Upper lobe of left lung (tissue), 6 donors: ENCODE data around the gene GPRASP2. TPM values are rescaled to one million over a fixed set of nuclear protein-coding genes. Genes with fewer than 3 reads are reported as not detected.
"Not testable (repeated sequence)": the region's sequence is repeated elsewhere in the genome, so short reads cannot be mapped to it uniquely, and the experiment has no call there.

ENCODE experiments used
- ATAC-seq, 2 donors: fragments of 200-7000 bp; cut with Tn5 transposase; one replicate each; pipeline ENCODE4 v1.9.1; 2022; ENCODE audit warnings: mild to moderate bottlenecking in 2 of 2, moderate library complexity in 2 of 2; ENCODE audit not compliant: low FRiP score in 2 of 2
- DNase-seq, 2 donors: peaks; one replicate each; pipeline ENCODE4 v3.0.0-alpha.2; 2019 to 2020
- H3K27ac ChIP-seq, 4 donors: fragments of 200-600 bp; sonication (generic); one replicate each; pipeline ENCODE4 v1.5.1; 2016 to 2019
- H3K27me3 ChIP-seq, 4 donors: fragments of 200-600 bp; sonication (generic); one replicate each; pipeline ENCODE4 v1.5.1; 2017 to 2019
- H3K36me3 ChIP-seq, 4 donors: fragments of 200-600 bp; sonication (generic); one replicate each; pipeline ENCODE4 v1.5.1; 2016 to 2019
- H3K4me1 ChIP-seq, 4 donors: fragments of 200-600 bp; sonication (generic); one replicate each; pipeline ENCODE4 v1.5.1; 2018 to 2019
- H3K4me3 ChIP-seq, 4 donors: fragments of 200-600 bp; sonication (generic); one replicate each; pipeline ENCODE4 v1.5.1; 2017 to 2019; ENCODE audit warnings: mild to moderate bottlenecking in 2 of 4, moderate library complexity in 1 of 4
- H3K9me3 ChIP-seq, 4 donors: fragments of 200-600 bp; sonication (generic); one replicate each; pipeline ENCODE4 v1.5.1; 2018 to 2019
- EP300 ChIP-seq, 4 donors: sonication (generic); formaldehyde crosslinking; IDR thresholded peaks; one replicate each; pipeline ENCODE4 v1.5.1; 2017; ENCODE audit warnings: antibody characterized with exemption in 4 of 4, control low read depth in 2 of 4
- POLR2A ChIP-seq, 4 donors: fragments of 450-650 bp; IDR thresholded peaks; one replicate each; pipeline ENCODE4 v1.5.1; 2016 to 2017; ENCODE audit warnings: antibody characterized with exemption in 4 of 4, mild to moderate bottlenecking in 2 of 4
- POLR2AphosphoS5 ChIP-seq, 2 donors: sonication (generic); formaldehyde crosslinking; IDR thresholded peaks; one replicate each; pipeline ENCODE4 v1.5.1; 2017; ENCODE audit warnings: antibody characterized with exemption in 2 of 2
- WGBS, 2 donors: methylation state at CpG; one replicate each; pipeline ENCODE4 v1.1.5; 2017 to 2018; 5-methylcytosine and 5-hydroxymethylcytosine counted together
- total RNA-seq, 6 donors: library from RNA; depleted of rRNA in 4 of 6; stranded (reverse); fragments of >200 nt in 4 of 6; gene quantifications; one replicate each; pipeline versions ENCODE4 v1.1.0 to v1.2.1, GENCODE V29; 2016 to 2021
- TF ChIP-seq, protein P1 (sequence below), 6 experiments: fragments of 450-650 bp in 4 of 6; fragments of 200-600 bp in 2 of 6; sonication (generic) in 2 of 6; IDR thresholded peaks; one replicate each; pipeline ENCODE4 v1.5.1; 2016 to 2019; ENCODE audit warnings: antibody characterized with exemption in 6 of 6
- donor health status: DM: no; HTN: no; CAD: no; lungs with moderate emphysema.
- donor health status: DM: no; HTN: yes; CAD: no; lungs with severe emphysema.

GPRASP2 gene
- total RNA-seq, 6 donors from 2014 or later = 3.3 to 9.1 (median 5.6) TPM

DNA sequence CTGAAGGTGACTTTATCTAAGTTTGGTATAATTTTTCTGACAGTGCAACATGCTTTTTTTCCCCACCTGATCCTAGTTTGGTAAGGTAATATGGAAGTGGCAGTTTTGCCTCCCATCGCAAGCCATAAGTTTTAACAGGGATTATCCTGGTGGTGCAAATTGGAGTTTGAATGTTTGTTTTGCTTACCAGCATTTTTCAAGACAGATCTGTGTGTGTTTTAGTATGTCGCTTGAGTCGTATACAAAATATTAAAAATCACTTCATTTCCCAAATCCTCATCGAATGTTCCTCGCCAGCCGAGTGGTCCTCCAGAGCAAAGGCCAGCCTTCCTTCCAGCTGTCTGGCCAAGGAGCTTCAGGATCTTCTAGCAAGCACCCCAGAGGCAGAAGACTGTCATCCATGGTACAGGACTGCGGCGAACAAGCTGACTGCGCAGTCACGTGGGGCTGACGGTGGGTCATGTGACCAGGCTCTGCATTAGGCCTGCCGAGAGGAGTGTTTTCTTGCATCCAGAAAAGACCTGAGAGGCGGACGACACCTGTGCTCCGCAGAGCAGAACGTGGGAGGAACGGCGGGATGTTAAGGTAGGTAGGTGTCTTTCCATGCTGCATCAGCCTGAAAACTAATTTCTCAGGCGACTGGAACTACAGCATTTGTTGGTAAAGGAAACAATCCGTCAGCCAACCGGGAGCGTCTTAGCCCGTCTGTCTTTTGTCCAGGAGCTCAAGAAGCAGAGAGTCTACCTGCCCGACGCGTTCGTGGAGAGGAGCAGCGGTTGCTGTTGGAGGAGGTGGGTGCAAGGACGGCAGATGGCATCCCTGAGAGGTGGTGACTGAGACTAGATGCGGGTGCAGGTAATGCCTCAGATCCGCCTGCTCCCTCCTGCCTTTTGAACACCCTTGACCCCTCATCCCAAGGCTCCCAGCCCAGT lies 8.3 kb downstream of the GPRASP2 start, which contains the start of gene GPRASP3:
Gene GPRASP3 (plus strand): TSS at position 507 of the 932 bp plus-strand sequence. CDS start 28,253 bp downstream, outside the sequence.
- Histone ChIP-seq H3K27ac (peak within 1 kb of the TSS in 2 of 4 donors; percentile 52 to 57), H3K27me3 (no peaks in the 10 kb centered on the region), H3K4me1 (no peaks in the 10 kb centered on the region), H3K36me3 (no peaks in the 10 kb centered on the region), H3K9me3 (no peaks in the 10 kb centered on the region), H3K4me3 (peak within 1 kb of the TSS; percentile 25 to 58 (median 48))
- whole genome bisulfite sequencing, 2 donors = 5 to 29% methylated on average over 6 to 31 of the region's 31 CpGs
- peak; percentile 84 to 90 for DNase-seq
- TF ChIP-seq POLR2A (IDR thresholded peaks at IDR 0.05) (no peak), EP300 (IDR thresholded peaks at IDR 0.05) (no peak), POLR2AphosphoS5 (IDR thresholded peaks at IDR 0.05) (peak in 1 of 2 donors; percentile 55)
- TF ChIP-seq, protein P1, sequence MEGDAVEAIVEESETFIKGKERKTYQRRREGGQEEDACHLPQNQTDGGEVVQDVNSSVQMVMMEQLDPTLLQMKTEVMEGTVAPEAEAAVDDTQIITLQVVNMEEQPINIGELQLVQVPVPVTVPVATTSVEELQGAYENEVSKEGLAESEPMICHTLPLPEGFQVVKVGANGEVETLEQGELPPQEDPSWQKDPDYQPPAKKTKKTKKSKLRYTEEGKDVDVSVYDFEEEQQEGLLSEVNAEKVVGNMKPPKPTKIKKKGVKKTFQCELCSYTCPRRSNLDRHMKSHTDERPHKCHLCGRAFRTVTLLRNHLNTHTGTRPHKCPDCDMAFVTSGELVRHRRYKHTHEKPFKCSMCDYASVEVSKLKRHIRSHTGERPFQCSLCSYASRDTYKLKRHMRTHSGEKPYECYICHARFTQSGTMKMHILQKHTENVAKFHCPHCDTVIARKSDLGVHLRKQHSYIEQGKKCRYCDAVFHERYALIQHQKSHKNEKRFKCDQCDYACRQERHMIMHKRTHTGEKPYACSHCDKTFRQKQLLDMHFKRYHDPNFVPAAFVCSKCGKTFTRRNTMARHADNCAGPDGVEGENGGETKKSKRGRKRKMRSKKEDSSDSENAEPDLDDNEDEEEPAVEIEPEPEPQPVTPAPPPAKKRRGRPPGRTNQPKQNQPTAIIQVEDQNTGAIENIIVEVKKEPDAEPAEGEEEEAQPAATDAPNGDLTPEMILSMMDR (IDR thresholded peaks at IDR 0.05) = no peak
- ATAC-seq = peak; percentile 79 to 95

DNA sequence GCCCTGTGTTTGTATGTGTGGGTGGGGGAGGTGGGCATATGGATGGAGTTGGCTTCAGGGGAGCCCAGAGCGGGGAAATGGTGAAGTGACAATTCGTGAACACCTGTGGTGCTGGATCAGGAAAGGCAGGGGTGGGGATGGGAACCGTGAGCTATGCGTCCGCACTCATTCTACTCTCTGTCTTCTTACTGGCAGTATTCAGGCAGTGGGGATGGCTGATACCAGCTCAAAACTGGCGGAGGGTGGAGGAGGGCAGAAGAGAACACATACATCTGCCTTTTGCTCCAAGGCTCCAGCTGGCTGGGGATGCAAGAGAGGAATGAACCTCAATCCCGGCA lies 8.9 kb downstream of the GPRASP2 start:
- not testable (repeated sequence) for ATAC-seq, H3K27me3 ChIP-seq, H3K4me1 ChIP-seq, H3K36me3 ChIP-seq, H3K9me3 ChIP-seq, DNase-seq
- Histone ChIP-seq H3K27ac (peak overlapping the region in 1 of 4 donors; percentile 52), H3K4me3 (peak overlapping the region in 3 of 4 donors; percentile 40 to 58 (median 55))
- 47 to 57% methylated on average over 7 of the region's 7 CpGs for WGBS, 2 donors

DNA sequence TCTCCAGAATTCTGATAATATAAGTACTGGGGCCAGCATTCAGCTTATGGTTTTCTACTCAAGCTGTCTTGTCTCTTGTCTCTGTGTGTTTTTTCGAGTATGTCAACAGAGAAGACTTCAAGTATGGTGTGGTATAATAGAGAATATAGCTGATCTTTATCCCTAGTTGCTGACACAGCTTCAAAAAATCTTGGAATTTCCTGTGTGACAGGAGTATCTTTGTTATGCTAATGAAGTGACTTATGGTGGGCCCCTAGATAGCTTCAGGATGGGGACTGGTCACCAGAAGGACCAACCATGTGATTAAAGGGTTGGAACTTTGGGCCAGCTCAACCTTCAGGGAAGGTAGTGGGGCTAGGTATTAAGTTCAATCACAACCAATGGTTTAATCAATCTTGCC lies 11.2 kb downstream of the GPRASP2 start:
- Histone ChIP-seq H3K27me3 (no peaks in the 10 kb centered on the region), H3K4me3 (no peak overlapping the region), H3K9me3 (no peaks in the 10 kb centered on the region), H3K4me1 (no peaks in the 10 kb centered on the region), H3K27ac (no peak overlapping the region), H3K36me3 (no peaks in the 10 kb centered on the region)
- no peak for ATAC-seq
- no peak for TF ChIP-seq EP300 (IDR thresholded peaks at IDR 0.05)
- no peak for TF ChIP-seq POLR2A (IDR thresholded peaks at IDR 0.05)
- TF ChIP-seq, protein P1 (IDR thresholded peaks at IDR 0.05) = no peak
- no peak for TF ChIP-seq POLR2AphosphoS5 (IDR thresholded peaks at IDR 0.05)
- no peak for DNase-seq
- 63 to 100% methylated on average over 1 of the region's 1 CpG for WGBS, 2 donors

DNA sequence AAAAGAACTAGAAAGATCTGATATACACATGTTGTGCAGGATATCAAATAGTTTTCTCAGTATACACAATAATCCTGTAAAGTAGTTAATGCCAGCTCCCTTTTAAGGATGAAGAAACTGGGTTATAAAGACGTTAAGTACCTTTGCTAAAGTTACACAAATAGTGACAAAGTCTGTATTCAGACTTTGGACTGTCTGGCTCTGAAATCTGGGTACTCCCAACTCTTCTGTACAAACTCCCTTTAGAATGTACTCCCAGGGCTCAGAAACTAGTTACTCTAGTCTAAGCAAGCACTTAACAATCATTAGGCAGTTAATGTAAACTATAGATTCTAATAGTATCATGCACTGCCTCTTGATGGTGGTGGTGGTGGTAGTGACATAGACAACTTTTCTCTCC lies 15.5 kb downstream of the GPRASP2 start:
- no peak for ATAC-seq
- TF ChIP-seq EP300 (IDR thresholded peaks at IDR 0.05) (no peak), POLR2AphosphoS5 (IDR thresholded peaks at IDR 0.05) (no peak), POLR2A (IDR thresholded peaks at IDR 0.05) (no peak)
- TF ChIP-seq, protein P1 (IDR thresholded peaks at IDR 0.05) = no peak
- 58 to 63% methylated on average over 1 of the region's 1 CpG for WGBS, 2 donors

DNA sequence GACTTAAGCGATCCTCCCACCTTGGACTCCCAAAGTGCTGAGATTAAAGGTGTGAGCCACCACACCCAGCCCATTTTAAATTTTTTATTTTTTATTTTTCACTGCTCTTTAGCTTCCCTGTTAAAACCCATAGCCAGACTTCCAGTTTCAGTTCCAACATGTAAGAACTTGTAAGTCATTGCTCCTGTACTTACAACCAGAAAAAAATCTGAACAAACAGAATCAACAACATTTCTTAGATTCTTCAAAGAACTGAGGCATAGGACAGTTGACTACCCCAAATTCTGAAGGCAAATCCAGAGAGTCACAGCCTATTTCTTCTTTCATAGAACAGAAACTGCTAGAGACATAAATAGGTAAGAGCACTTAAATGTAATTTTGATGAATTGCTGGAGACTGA lies 16.4 kb downstream of the GPRASP2 start:
- TF ChIP-seq POLR2A (IDR thresholded peaks at IDR 0.05) (no peak), EP300 (IDR thresholded peaks at IDR 0.05) (no peak), POLR2AphosphoS5 (IDR thresholded peaks at IDR 0.05) (no peak)
- TF ChIP-seq, protein P1 (IDR thresholded peaks at IDR 0.05) = no peak
- H3K4me1 ChIP-seq = no peaks in the 10 kb centered on the region
- H3K4me3 ChIP-seq = no peak overlapping the region
- H3K36me3 ChIP-seq = no peaks in the 10 kb centered on the region
- no peaks in the 10 kb centered on the region for H3K9me3 ChIP-seq
- H3K27me3 ChIP-seq = no peaks in the 10 kb centered on the region
- whole genome bisulfite sequencing, 2 donors = 88% methylated on average over 1 of the region's 1 CpG
- no peak for ATAC-seq
- no peak overlapping the region for H3K27ac ChIP-seq
- DNase-seq = no peak

More for the DNA sequence above, 15.5 kb downstream of the GPRASP2 start:
- H3K9me3 ChIP-seq = no peaks in the 10 kb centered on the region
- H3K27me3 ChIP-seq = no peaks in the 10 kb centered on the region
- H3K27ac ChIP-seq = no peak overlapping the region
- no peak overlapping the region for H3K4me3 ChIP-seq
- no peak for DNase-seq
- H3K4me1 ChIP-seq = no peaks in the 10 kb centered on the region
- H3K36me3 ChIP-seq = no peaks in the 10 kb centered on the region
